ENCODE measurements around the gene MRPS30.

DNA sequence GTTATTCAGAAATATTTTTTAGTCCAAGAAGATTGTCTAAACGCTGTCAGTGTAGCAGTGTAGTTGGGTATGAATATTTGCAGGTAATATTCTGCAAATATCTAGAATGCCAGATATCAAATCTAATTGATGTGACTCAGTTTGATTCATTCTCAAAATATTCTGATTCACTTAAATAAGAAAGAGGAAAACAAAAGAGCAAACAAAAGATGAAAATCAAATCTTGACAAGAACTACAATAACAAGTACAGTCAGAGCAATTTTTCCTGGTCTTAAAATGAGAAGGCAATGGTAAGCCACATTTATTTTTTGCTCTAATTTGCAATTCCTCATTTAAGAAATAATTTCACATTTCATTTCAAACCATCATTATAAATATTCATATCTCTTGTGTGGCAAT is 36.0 kb downstream of the MRPS30 start:
- TF ChIP-seq EZH2 (IDR thresholded peaks at IDR 0.05; ENCODE audit: borderline replicate concordance, insufficient read depth, low read length, poor library complexity, severe bottlenecking): no peak
- TF ChIP-seq EP300 (conservative IDR thresholded peaks at IDR 0.05; ENCODE audit: poor library complexity, severe bottlenecking): no peak
